Neuronal stem cell (in vitro differentiated cells): ENCODE data around the gene C13orf46.

Experiments
- DNase-seq: peaks from one replicate; pipeline ENCODE4 v3.0.0-alpha.2; 2013; ENCODE audit warnings: low spot score
- H2AFZ ChIP-seq: one replicate; pipeline ENCODE4 v1.6.1; 2013; ENCODE audit warnings: mild to moderate bottlenecking, low read length, inconsistent platforms
- H2AK5ac ChIP-seq: 2 replicates; pipeline ENCODE4 v1.6.1; 2013; ENCODE audit warnings: low read depth, mild to moderate bottlenecking, inconsistent platforms, low read length, moderate library complexity, mixed read lengths
- H2BK120ac ChIP-seq: 2 replicates; pipeline ENCODE4 v1.6.1; 2013; ENCODE audit warnings: low read depth, mild to moderate bottlenecking, inconsistent platforms, low read length, moderate library complexity, mixed read lengths
- H2BK12ac ChIP-seq: one replicate; pipeline ENCODE4 v1.6.1; 2013; ENCODE audit warnings: low read length, inconsistent platforms
- H2BK15ac ChIP-seq: 2 replicates; pipeline ENCODE4 v1.6.1; 2013; ENCODE audit warnings: mild to moderate bottlenecking, low read length, inconsistent platforms, mixed read lengths
- H2BK5ac ChIP-seq: one replicate; pipeline ENCODE4 v1.6.1; 2013; ENCODE audit warnings: inconsistent platforms, mild to moderate bottlenecking, low read length, moderate library complexity
- H3K14ac ChIP-seq: one replicate; pipeline ENCODE4 v1.6.1; 2013; ENCODE audit warnings: low read length, inconsistent platforms
- H3K18ac ChIP-seq: 2 replicates; pipeline ENCODE4 v1.6.1; 2013; ENCODE audit warnings: low read length, inconsistent platforms
- H3K23ac ChIP-seq: 2 replicates; pipeline ENCODE4 v1.6.1; 2013; ENCODE audit warnings: low read depth, mild to moderate bottlenecking, mixed read lengths, low read length, inconsistent platforms; ENCODE audit not compliant: poor library complexity
- H3K27ac ChIP-seq: replicated peaks from 3 replicates; pipeline ENCODE4 v1.5.1; 2013; ENCODE audit warnings: low read length, inconsistent platforms
- H3K27me3 ChIP-seq, 3 experiments: 2 replicates each; pipeline ENCODE4 v1.6.1; 2013; ENCODE audit warnings: low read length in 3 of 3, mild to moderate bottlenecking in 2 of 3, inconsistent platforms in 1 of 3, low read depth in 1 of 3, mixed read lengths in 1 of 3, moderate library complexity in 1 of 3; ENCODE audit not compliant: control insufficient read depth in 3 of 3, insufficient read depth in 3 of 3
- H3K36me3 ChIP-seq, 2 donors: replicated peaks in 1 of 2; 2 replicates each; pipeline ENCODE4 v1.6.1; 2013; ENCODE audit warnings: low read length in 2 of 2; ENCODE audit not compliant: control insufficient read depth in 2 of 2, insufficient read depth in 2 of 2
- H3K4ac ChIP-seq: 2 replicates; pipeline ENCODE4 v1.6.1; 2013; ENCODE audit warnings: inconsistent platforms, mild to moderate bottlenecking, low read length, moderate library complexity
- H3K4me1 ChIP-seq, 2 donors: 1 replicate in 1 of 2; 2 replicates in 1 of 2; pipeline ENCODE4 v1.6.1; 2013; ENCODE audit warnings: low read length in 2 of 2, low read depth in 1 of 2; ENCODE audit not compliant: control insufficient read depth in 2 of 2, insufficient read depth in 1 of 2
- H3K4me2 ChIP-seq: one replicate; pipeline ENCODE4 v1.6.1; 2013; ENCODE audit warnings: mild to moderate bottlenecking, low read length, inconsistent platforms; ENCODE audit not compliant: insufficient read depth, poor library complexity, severe bottlenecking
- H3K4me3 ChIP-seq, 2 donors: 2 replicates each; pipeline ENCODE4 v1.5.1; 2013; ENCODE audit warnings: low read length in 2 of 2, mild to moderate bottlenecking in 2 of 2, inconsistent platforms in 1 of 2, moderate library complexity in 1 of 2
- H3K79me1 ChIP-seq: one replicate; pipeline ENCODE4 v1.6.1; 2013; ENCODE audit warnings: low read depth, mild to moderate bottlenecking, inconsistent platforms, low read length, moderate library complexity
- H3K9ac ChIP-seq: one replicate; pipeline ENCODE4 v1.6.1; 2013; ENCODE audit warnings: mild to moderate bottlenecking, low read depth, low read length, inconsistent platforms; ENCODE audit not compliant: poor library complexity
- H3K9me3 ChIP-seq, 2 donors: replicated peaks in 1 of 2; 2 replicates each; pipeline versions ENCODE3 to v1.6.1; 2013; ENCODE audit warnings: low read length in 2 of 2, mild to moderate bottlenecking in 2 of 2, inconsistent platforms in 1 of 2, low read depth in 1 of 2, mixed read lengths in 1 of 2, moderate library complexity in 1 of 2; ENCODE audit not compliant: control insufficient read depth in 2 of 2, insufficient read depth in 1 of 2
- H4K8ac ChIP-seq: one replicate; pipeline ENCODE4 v1.6.1; 2013; ENCODE audit warnings: low read depth, mild to moderate bottlenecking, inconsistent platforms, low read length, moderate library complexity
- H4K91ac ChIP-seq: one replicate; pipeline ENCODE4 v1.6.1; 2013; ENCODE audit warnings: low read length, low read depth, mild to moderate bottlenecking, inconsistent platforms; ENCODE audit not compliant: poor library complexity
- WGBS, 2 donors: extraction: QIAGEN DNeasy Blood & Tissue Kit; methylation state at CpG; one replicate each; pipeline ENCODE4 v1.1.7; 2013; ENCODE audit warnings: missing lambda C conversion rate in 2 of 2, mixed read lengths in 1 of 2; ENCODE audit not compliant: insufficient read length in 2 of 2, insufficient replicate concordance in 1 of 2; ENCODE audit errors: extremely low coverage in 2 of 2; 5-methylcytosine and 5-hydroxymethylcytosine counted together

Gene C13orf46

DNA sequence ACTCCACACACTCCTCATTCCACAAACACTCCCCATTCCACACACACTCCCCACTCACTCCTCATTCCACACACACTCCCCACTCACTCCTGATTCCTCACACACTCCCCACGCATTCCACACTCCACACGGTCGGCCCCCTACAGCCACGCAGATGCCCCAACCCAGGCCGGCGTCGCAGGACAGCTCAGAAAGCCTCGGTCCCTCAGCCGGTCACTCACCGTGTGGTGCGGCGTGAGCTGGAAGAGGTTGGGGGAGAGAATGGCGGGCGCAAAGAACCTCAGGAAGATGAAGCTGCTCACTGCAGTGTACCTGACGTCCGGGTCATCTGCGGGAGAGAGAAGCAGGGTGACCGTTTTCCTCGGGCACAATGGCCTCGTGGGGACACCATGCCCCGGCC lies 39.0 kb upstream of the C13orf46 start:
- Histone ChIP-seq H3K9ac (no peak overlapping the region), H2BK12ac (no peak overlapping the region), H3K18ac (peak overlapping the region; percentile 35), H3K4me3 (no peak overlapping the region), H3K9me3 (peaks cover 0 to 2% of the 10 kb centered on the region in 2 donors), H3K4ac (no peak overlapping the region), H3K4me1 (peaks cover 0 to 2% of the 10 kb centered on the region in 2 donors), H3K36me3 (peaks cover 6 to 84% of the 10 kb centered on the region in 2 donors), H2BK120ac (no peak overlapping the region), H3K4me2 (no peak overlapping the region), H2AFZ (no peak overlapping the region), H3K27ac (no peak overlapping the region), H3K14ac (no peak overlapping the region), H2BK15ac (no peak overlapping the region), H3K23ac (no peak overlapping the region), H2BK5ac (no peak overlapping the region), H3K79me1 (no peaks in the 10 kb centered on the region), H3K27me3 (no peaks in the 10 kb centered on the region), H4K8ac (no peak overlapping the region), H4K91ac (no peak overlapping the region), H2AK5ac (peak overlapping the region; percentile 79)
- DNase-seq = no peak
- 100% methylated on average over 3 of the region's 21 CpGs; no CpG with 5 or more reads in 1 of the 2 donors for WGBS, 2 donors

DNA sequence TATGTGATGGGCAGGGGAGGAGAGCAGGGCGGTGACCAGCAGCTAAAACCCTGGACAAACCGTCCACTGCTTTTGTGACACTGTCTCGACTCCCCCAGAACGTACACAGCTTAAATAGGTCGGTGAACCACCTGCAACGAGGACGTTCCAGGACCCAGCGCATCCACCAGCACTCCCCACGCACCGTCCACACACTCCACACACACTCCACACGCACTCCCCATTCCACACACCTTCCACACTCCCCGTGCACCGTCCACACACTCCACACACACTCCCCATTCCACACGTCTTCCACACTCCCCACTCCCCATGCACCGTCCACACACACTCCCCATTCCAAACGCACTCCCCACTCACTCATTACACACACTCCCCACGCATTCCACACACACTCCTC lies 38.3 kb upstream of the C13orf46 start:
- Histone ChIP-seq H2AFZ (no peak overlapping the region), H3K9ac (peak overlapping the region; percentile 21), H3K27me3 (no peaks in the 10 kb centered on the region), H2BK12ac (peak overlapping the region; percentile 33), H3K4me2 (no peak overlapping the region), H3K4me1 (peaks cover 0 to 2% of the 10 kb centered on the region in 2 donors), H3K79me1 (no peaks in the 10 kb centered on the region), H3K18ac (no peak overlapping the region), H4K91ac (no peak overlapping the region), H2BK120ac (no peak overlapping the region), H3K27ac (no peak overlapping the region), H2BK15ac (no peak overlapping the region), H2BK5ac (no peak overlapping the region), H4K8ac (no peak overlapping the region), H3K9me3 (peaks cover 0 to 2% of the 10 kb centered on the region in 2 donors), H3K14ac (peak overlapping the region; percentile 12), H3K23ac (no peak overlapping the region), H2AK5ac (no peak overlapping the region), H3K36me3 (peaks cover 6 to 76% of the 10 kb centered on the region in 2 donors), H3K4me3 (peak overlapping the region in 1 of 2 donors; percentile 49), H3K4ac (no peak overlapping the region)
- no peak for DNase-seq
- WGBS, 2 donors = 100% methylated on average over 3 to 7 of the region's 17 CpGs

DNA sequence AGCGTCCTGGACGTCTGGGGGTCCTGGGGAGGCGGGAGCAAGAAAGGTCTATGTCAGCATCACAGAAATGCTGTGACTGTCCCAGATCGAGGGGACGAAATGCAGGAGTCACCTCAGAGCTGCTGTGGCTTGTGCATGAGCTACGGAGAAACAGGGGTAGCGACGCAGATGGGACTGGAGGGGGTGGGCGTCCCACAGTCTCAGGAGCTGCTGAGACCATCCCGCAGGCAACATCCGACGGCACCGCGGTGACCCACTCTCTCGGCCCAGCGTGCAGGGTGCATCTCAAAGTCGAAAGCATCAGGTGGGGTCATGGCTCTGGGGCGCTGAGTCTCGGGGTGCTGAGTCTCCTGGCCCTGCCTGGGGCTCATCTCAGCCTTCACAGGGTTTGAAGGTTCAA lies 37.4 kb upstream of the C13orf46 start:
- WGBS, 2 donors = no CpG with 5 or more reads among the region's 19 CpGs
- no peak overlapping the region for H3K27ac ChIP-seq
- no peak overlapping the region for H3K18ac ChIP-seq
- H2AK5ac ChIP-seq = no peak overlapping the region
- no peaks in the 10 kb centered on the region for H3K27me3 ChIP-seq
- no peaks in the 10 kb centered on the region for H3K79me1 ChIP-seq
- no peak for DNase-seq
- H4K8ac ChIP-seq = no peak overlapping the region
- no peak overlapping the region for H2BK5ac ChIP-seq
- H3K4me3 ChIP-seq = no peak overlapping the region
- no peak overlapping the region for H2BK120ac ChIP-seq
- H3K4me2 ChIP-seq = no peak overlapping the region
- H3K14ac ChIP-seq = no peak overlapping the region
- peaks cover 6 to 67% of the 10 kb centered on the region in 2 donors for H3K36me3 ChIP-seq
- H3K4me1 ChIP-seq = peaks cover 0 to 2% of the 10 kb centered on the region in 2 donors
- no peak overlapping the region for H2AFZ ChIP-seq
- H2BK15ac ChIP-seq = no peak overlapping the region
- H2BK12ac ChIP-seq = no peak overlapping the region
- H3K4ac ChIP-seq = no peak overlapping the region
- peaks cover 0 to 2% of the 10 kb centered on the region in 2 donors for H3K9me3 ChIP-seq
- H3K23ac ChIP-seq = no peak overlapping the region
- H3K9ac ChIP-seq = no peak overlapping the region
- H4K91ac ChIP-seq = no peak overlapping the region

GRCh38 chr13:114010401-114011101 lies 36.7 kb upstream of the C13orf46 start:
- H3K9ac ChIP-seq = no peak overlapping the region
- H4K8ac ChIP-seq = peak overlapping the region; percentile 43
- H2AK5ac ChIP-seq = no peak overlapping the region
- peaks cover 0 to 2% of the 10 kb centered on the region in 2 donors for H3K9me3 ChIP-seq
- H3K27me3 ChIP-seq = no peaks in the 10 kb centered on the region
- H3K23ac ChIP-seq = no peak overlapping the region
- H4K91ac ChIP-seq = no peak overlapping the region
- no peak overlapping the region for H3K27ac ChIP-seq
- H3K4me1 ChIP-seq = peaks cover 0 to 2% of the 10 kb centered on the region in 2 donors
- no peak overlapping the region for H2BK120ac ChIP-seq
- no peak overlapping the region for H3K4me2 ChIP-seq
- H3K4ac ChIP-seq = no peak overlapping the region
- H3K14ac ChIP-seq = peak overlapping the region; percentile 56
- H3K79me1 ChIP-seq = no peaks in the 10 kb centered on the region
- H3K4me3 ChIP-seq = no peak overlapping the region
- H3K18ac ChIP-seq = peak overlapping the region; percentile 64
- WGBS, 2 donors = no CpG with 5 or more reads among the region's 37 CpGs
- no peak overlapping the region for H2AFZ ChIP-seq
- H2BK12ac ChIP-seq = peak overlapping the region; percentile 41
- H2BK15ac ChIP-seq = no peak overlapping the region
- no peak overlapping the region for H2BK5ac ChIP-seq
- no peak for DNase-seq
- peaks cover 6 to 61% of the 10 kb centered on the region in 2 donors for H3K36me3 ChIP-seq
